Stimulated activated CD4-positive, alpha-beta T cell treated with anti-CD3 and anti-CD28 coated beads, Interleukin-12 subunit alpha, Interleukin-12 subunit beta, amount 100 ng/mL, for 48 hours (primary cell): ENCODE measurements around the gene AR.

ENCODE experiments used
- DNase-seq, 3 donors: peaks; one replicate each; pipeline ENCODE4 v3.0.0-alpha.2; 2020; ENCODE audit warnings: low read depth in 2 of 3, low spot score in 1 of 3

Gene AR

DNA sequence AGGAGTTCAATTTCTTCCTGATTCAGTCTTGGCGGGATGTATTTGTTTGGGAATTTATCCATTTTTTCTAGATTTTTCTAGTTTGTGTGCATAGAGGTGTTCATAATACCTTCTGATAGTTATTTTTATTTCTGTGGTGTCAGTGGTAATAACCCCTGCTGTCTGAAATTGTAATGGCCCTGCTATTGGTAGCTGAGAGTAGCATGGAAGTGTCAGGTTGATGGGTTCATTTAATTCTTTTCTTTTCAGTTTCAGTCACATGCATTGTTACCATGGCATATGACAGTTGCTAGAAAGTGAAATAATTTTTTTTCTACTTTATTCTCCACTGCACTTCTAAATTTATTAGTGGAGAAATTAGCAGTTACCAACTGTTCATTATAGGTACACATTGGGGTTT, 20.7 kb downstream of the AR start:
- no peak for DNase-seq

DNA sequence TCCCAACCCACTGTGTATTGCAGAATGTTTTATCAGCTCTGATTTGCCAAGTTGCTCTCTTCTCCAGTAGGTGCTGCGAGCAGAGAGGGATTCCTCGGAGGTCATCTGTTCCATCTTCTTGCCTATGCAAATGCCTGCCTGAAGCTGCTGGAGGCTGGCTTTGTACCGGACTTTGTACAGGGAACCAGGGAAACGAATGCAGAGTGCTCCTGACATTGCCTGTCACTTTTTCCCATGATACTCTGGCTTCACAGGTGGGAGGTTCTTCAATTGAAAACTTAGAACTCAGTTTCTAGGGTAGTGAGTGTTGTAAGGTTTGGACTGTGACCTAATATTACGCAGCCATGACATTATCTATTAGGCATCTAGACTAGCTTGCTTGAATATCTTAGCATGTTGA, 24.9 kb downstream of the AR start:
- no peak for DNase-seq

DNA sequence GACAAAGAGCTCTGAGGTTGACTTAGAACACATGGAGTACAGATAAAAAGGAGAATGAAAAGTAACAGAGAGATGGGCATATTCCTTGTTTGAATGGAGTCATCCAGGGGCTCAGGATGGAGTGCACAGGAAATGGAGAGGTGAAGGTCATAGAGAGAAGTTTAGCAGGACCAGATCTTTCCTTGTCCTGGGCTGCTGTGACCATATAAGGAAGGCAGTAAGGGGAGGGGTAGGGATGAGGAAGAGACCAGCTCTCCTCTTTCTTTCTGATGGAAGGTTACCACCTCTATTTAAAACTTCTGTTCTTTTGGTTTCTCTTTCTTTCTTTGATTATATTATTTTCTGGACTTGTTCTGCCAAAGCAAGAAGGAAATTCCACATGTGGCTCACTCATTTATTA, 27.0 kb downstream of the AR start:
- no peak for DNase-seq

DNA sequence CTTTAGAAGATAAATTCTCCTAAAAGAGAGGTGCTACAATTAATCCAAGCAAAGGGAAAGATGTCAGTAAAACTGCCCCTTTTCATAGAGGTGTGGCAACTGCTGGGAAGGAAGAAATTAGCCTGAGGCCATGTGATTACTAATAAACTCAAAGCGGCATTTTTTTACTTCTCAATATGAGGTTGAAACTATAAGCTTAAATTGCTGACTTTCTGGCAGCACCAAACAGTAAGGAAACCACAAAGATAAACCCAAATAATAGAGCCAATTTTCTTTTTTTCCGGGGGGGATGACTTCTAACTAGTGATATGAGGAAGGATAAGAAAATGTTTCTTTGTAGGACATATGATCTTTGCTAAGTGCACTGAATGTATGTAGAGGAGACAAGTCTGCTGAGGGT, 30.9 kb downstream of the AR start:
- no peak for DNase-seq

DNA sequence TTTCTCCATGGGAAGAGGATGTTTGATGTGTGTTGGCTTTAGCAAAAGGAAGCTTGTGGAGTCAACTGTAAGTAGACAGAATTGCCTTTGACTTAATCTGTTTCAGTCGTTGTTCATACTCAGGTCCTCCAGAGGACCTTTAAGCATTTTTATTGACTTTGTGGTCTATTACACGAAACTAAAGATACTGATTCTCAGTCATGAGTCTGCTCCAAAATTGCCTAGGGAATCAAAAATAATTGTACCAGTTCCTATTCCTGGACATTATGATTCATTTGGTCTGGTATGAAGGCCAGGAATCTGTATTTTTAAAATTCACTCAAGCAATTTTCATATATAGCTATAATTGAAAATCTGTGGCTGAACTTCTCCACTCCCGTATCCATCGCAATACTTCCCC, 38.6 kb downstream of the AR start:
- no peak for DNase-seq

DNA sequence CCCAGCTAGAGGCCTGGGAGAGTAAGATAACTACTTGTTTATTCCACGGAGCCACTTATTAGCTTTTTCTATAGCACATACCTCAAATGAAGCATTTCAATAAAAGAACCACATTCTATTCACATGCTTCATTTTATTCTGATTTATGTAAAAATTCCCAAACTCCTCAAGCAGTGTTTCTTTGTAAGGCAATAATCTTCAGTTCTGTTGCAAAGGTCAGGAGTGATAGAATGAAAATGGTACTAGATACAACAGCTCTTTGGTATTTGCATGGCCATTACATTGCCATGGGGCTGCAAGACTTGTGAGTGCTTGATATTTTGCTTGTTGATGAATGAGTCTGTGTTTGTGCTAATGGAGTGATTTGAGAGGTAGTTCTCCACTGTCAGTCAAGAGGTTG, 39.4 kb downstream of the AR start:
- DNase-seq = no peak

DNA sequence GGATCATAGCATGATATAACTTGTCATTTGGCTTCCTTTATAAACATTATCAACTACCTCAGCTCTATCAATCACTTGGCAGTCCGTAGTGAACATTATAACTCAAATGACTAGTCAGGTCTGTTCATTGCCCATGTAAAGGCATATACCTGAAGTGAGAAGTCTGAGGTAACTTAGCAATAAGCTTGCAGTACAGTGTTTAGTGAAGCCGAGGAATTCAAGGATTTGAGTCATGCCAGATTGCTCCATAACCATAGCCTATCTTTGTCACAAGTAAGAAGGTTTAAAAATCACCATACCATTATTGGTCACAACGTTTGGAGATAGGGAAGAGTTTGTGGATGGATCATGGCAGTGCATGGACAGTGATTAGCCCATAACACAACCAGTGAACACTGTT, 41.6 kb downstream of the AR start:
- DNase-seq = no peak

DNA sequence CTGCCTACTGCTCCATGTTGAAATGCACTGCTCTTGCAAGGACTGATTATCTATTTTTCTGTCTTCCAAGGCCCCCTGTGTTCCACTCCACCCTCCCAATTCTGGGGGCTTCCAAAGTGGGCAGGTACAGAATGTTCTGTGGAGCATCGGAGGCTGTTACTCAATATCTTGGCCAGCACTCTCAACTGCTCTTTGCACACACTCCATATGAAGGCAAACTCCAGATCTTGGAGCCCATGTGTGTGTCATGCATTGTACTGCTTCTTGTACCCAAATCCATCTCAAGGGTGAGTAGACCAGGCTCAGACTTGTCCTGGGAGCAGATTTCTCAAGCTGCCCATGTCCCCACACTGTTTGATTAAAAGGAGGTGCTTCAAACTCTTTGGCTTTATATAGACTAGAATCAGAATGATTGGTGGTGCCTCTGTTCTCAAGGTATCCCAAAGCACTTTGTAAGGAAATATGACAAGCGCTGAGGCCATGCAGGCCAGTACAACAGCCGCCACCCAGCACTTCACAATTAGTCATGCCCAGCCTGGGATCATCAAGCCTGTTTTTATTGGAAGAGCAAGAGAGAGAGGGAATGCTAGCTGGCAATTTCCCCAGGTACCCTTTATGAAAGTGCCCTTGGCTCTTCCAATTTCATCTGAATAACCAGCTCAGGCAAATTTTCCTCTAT, 44.3 kb downstream of the AR start:
- DNase-seq = no peak

DNA sequence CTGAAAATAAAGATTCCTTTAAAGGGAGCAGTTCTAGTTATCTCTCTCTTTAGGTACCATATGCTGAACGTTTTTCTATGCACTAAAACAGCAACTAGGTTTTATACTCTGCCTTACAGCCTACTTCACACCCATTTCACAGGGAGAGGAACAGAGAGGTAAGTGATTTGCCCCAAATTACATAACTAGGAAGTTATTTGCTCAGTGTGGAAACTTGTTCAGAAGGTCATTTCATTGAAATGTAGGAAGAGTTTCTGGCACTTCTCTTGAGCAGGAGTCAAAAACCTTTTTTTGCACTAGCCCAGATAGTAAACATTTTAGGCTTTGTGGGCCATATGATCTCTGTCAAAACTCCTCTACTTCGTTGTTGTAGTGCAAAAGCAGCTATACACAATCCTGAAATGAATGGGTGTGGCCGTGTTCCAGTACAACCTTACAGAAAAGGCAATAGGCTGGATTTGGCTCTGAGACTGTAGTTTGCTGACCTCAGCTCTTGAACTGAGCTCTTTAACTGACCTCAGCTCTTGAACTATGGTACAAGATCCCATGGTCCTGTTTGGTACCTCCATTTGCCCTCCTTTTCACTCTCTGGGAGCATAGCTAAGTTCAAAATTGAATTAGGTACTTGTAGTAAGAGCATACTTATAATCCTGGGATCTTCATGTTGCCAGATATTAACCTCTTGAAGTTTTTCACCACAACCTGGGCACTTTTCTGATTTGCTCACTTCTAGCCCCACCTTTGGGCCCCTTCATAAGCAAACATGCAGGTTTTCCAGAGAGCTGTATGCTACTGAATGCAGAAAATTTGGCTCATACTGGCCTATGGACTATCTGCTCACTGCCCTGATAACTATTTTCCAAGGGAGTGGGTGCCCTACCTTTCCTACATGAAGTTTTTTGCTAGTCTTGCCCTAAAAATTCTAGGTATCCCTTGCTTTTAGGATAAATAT, 53.3 kb downstream of the AR start:
- DNase-seq = no peak

DNA sequence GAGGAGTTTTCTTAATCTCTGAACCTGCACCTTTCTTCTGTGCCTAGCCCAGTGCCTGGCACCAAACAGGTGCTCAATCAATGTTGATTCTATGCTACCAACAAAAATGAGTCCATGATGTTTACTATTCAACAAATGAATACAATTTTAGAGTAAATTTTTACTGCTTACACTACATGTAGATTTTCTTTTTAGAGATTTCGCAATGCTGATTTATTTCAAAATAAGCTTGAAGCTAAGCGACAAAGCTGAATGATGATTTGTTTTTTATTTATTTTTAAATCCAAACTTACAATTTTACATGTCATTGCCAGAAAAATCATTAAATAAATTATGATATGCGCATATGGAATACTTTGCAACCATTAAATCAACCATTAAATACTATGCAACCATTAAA, 55.7 kb downstream of the AR start:
- no peak for DNase-seq

DNA sequence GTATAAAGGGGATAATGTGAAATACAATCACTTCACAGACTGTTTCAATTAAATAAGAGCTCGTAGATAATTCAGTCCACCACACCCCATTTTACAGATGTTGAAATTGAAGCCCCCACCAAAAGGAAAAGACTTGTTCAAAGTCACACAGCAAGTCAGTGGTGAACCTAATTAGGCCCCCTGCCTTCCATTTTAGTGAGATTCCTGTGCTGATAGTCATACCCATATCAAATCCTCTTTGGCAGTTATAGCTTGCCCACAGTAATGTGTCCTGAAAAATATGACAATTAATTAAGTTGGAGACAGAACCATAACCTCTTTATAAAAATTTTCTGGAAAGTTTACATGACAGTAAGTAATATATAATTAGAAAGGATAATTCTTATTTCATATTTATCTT, 58.0 kb downstream of the AR start:
- DNase-seq = no peak

DNA sequence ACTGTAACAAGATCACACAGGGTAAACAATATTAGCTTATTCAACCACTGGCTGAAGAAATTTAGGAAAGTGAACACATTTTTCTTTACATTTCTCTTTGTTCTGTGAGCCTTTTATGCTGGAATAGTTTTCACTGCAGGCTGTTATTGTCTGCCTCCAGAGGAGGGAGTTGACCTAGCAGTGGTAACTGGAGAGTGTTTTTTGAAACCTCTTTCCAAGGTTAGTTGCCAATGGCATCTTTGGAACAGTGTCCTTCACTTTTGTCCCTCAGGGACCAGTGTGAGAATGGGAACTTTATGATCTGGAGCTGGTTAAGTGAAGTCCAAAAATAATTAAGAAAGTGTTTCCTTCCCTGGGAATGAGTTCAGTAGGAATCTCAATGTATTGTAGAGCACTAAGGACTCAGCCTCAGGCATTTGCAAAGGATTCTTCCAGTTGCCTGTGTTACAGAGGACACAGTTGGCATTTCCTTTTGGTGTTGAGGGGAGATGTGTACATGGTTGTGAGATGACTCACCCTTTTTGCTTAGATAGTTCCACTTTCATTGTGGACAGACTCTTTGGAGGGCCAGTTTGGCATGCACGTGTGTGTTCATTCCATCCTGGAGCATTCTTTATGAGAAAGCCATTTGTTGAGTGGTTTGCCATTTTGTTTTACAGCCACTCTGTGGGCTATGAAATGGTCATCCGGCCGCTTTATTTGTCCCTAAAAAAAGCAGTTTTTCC, 61.3 kb downstream of the AR start:
- no peak for DNase-seq

DNA sequence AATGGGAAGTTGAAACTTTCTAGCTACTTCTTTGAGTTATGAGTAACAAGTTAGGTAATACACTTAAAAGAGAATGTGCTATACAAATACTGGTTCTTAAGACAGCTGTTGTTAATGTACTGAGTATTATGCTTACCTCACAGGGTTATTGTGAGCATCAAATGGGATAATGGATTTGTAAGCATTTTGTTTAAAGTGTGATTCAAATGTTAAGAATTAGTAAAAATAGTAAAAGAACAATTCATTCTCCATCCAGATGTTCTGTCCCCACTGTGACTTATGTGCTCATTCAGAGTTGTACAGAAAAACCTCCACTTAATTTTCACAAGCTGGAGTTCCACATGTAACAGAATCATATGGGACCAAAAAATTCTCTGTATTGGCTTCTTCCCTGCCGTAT, 63.6 kb downstream of the AR start:
- no peak for DNase-seq

DNA sequence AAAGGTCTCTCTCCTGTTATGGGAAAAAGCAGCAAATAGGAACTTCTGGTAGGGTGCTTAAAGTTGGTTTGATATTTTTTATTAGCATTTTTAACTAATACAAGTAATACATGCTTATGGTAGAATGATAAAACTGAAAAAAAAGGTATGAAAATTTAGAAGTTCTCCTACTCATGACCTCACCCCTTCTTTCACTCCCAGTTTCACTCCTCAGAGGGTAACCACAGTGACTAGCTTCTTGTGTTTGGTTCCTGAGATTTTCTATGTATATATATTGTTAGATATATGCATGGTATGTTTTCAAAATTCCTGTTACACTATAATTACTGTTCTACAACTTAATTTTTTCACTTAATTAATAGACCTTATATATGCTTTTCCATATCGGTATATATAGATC, 66.5 kb downstream of the AR start:
- no peak for DNase-seq

DNA sequence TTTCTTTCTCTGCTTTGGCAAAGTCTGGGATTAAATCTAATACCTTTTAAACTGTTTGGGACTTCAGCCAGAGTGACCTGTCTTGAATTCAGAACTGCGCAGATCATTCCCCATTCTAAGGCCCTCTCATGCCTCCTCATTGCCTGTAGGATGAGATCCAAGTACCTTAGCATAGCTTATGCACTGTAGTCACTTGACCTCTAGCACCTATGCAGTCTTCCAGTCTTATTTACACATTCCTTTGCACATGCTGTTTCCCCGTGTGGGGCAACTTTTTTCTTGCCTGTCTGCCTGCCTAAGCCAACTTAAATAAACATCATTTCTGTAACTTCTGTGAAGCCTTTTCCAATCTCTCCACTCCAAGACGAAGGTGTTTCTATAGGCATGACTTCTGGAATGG, 68.4 kb downstream of the AR start:
- DNase-seq = no peak

DNA sequence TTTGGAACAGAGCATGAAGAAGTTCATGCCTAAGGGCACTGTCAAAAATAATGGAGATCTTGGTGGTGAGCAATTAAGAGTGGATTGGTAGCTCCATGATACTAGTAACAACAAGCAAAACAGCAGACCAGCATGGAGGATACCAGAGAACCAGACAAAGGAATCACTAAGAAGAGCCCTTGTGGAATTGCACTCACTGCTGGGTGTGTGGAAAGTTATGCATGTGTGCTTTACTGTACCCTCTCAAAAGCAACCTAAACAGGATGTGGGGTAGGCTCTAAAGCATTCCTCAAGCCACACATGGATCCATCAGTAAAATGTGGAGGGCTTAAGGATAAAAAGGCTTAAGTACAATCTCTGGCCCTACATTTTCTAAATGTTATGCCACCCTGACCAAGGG, 69.5 kb downstream of the AR start:
- DNase-seq = no peak

DNA sequence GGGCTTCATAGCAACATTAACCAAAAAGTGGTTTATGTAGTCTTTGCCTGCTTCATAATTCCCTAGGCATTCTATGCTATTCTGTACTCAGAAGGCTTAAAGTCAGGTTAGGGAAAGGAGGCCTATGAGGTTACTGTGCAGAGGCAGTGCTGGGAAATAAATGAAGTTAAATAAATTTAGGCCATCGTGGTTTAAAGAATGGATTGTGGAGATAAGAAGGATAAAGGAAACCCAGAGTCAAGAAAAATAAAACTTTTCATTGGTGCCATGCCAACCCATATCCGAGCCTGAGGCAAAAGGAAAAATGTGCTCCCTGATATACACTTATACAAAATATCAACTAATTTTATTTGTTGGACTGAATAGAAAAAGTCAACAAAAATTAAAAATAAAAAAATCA, 70.2 kb downstream of the AR start:
- no peak for DNase-seq

DNA sequence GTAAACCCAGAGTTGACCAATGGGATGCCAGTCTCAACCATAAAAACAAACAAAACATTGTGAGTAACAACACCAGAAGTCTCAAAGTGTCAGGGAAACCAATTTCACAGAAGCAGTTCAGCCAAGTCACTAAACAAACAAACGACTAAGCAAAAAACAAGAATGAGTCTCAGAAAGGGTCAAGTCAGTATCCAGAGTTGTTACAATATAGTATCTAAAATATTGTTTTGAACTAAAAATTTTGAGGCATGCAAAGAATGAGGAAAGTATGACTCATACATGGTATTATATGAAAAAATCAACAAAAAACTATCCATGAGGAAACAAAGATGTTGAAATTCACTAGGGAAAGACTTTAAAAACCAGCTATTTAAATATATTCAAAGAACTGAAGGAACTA, 70.6 kb downstream of the AR start:
- no peak for DNase-seq

DNA sequence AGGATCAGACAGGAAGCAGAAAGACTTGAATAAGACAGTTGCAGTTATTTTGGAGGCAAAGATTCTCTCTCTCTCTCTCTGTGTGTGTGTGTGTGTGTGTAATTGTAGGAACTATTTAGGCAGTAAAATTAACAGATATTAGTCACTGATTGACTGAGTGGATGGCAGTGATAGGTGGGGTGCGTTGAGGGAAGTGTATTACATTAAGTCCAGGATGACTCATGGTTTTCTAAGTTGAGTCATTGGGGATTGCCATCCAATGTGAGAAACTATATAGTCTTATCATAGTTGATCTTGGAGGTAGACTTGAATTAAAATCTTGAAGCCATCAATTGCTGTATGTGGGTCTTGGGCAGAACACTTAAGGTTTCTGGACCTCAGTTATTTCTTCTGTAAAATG, 75.4 kb downstream of the AR start:
- DNase-seq = no peak

DNA sequence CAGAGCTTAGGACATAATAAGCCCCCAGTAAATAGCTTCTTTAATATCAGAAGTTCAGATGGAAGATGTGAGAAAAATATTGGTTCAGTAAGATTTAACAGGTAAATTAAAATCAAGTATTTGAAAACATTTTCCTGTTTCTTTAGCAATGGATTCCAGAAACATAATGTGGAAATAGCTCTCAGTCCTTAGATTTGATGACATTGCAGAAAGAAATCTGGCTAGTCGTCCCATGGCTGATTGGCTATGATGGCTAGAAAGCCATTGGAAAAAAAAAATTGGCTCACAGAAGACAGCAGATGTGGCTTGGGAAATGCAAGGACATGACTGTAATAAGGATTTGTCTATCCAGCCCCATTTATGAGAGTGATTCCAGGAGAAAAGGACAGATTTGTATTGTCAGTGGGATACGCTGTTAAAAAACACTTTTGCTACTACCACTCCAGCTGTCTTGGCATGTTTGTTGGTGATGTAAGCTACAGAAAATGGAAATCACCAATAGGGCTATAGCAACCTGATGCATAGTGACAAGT, 78.3 kb downstream of the AR start:
- no peak for DNase-seq

DNA sequence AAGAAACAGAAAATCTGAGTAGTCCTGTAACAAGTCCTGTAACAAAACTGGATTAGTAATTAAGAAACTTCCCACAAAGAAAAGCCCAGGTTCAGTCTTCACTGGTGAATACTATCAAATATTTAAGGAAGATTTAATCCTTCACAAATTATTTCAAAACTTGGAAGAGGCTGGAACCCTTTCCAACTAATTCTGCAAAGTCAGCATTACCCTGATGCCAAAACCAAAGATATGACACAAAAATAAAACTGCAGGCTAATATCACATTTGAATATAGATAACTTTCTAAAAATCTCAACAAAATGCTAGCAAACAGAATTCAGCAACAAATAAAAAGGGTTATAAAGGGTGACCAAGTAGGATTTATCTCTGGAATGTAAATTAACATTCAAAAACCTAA, 80.5 kb downstream of the AR start:
- DNase-seq = no peak

DNA sequence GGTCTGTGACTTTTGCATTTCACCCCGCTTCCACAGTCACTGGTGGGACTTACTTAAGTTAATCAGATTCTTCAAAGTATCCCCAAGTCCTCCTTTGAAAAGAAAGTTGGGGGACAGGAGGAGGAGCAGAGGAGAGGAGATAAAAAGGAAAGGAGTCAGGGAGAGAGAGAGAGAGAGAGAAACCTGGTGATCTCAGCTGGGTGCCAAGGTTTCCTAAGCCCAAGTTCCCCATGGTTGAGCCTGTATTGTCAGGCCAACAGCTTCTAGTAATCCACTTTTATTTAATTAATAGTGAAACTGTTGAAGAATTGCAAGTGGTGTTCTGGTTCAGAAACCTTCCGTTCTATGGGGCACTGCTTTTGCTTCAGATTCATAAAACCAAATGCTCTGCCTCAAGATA, 91.6 kb downstream of the AR start:
- no peak for DNase-seq
